H1 (cell line): ENCODE results near the gene STAT3. TPM values are rescaled to one million over a fixed set of nuclear protein-coding genes. Genes with fewer than 3 reads are reported as not detected.

Experiments
- CBX5 ChIP-seq: fragments of 300-800, 300-1000 bp; sonication (generic); IDR thresholded peaks from 2 replicates; pipeline ENCODE4 v1.7.1; 2016; ENCODE audit warnings: antibody characterized with exemption, low read length, low read depth
- KDM1A ChIP-seq: fragments of 200-600, 300-600 bp; sonication (generic); IDR thresholded peaks from 2 replicates; pipeline ENCODE4 v1.7.1; 2016; ENCODE audit warnings: mild to moderate bottlenecking, low read length, borderline replicate concordance
- SAP30 ChIP-seq: fragments of 300-600 bp; sonication (generic); IDR thresholded peaks from 2 replicates; pipeline ENCODE4 v1.7.1; 2012; ENCODE audit warnings: low read length, moderate library complexity, mild to moderate bottlenecking, inconsistent platforms; ENCODE audit not compliant: insufficient read depth, insufficient replicate concordance
- SUZ12 ChIP-seq: fragments of 200-600 bp; sonication (generic); IDR thresholded peaks from 2 replicates; pipeline ENCODE4 v1.6.1; 2012; ENCODE audit warnings: mild to moderate bottlenecking, inconsistent platforms, low read length, moderate library complexity, mixed read lengths
- TAF1 ChIP-seq: IDR thresholded peaks from 2 replicates; pipeline ENCODE4 v1.6.1; 2011; ENCODE audit warnings: mild to moderate bottlenecking, low read depth, low read length
- TBP ChIP-seq: IDR thresholded peaks from 2 replicates; pipeline ENCODE4 v1.6.1; 2011; ENCODE audit warnings: low read depth, low read length, improper control_type of control experiment
- ZNF274 ChIP-seq: IDR thresholded peaks from 2 replicates; pipeline ENCODE4 v1.7.0; 2012; ENCODE audit warnings: low read length, borderline replicate concordance; ENCODE audit errors: extremely low read depth
- polyA plus RNA-seq, 7 experiments: library from polyadenylated mRNA; depleted of rRNA in 3 of 7; stranded (reverse) in 5 of 7; unstranded in 2 of 7; fragments of >200 nt in 5 of 7; fragments of 200-250 nt in 2 of 7; gene quantifications; 1 replicate in 5 of 7; 2 replicates in 1 of 7; 4 replicates in 1 of 7; pipeline versions ENCODE4 v1.2.1 to v1.2.3, GENCODE V29; 2011 to 2013; ENCODE audit warnings: missing spikeins in 2 of 7, mixed read lengths in 2 of 7
- total RNA-seq: library from RNA; stranded (reverse); fragmentation: NEBNext Ultra II Directional; extraction: Animal tissue kit (Norgen Biotek cat#: 25700); gene quantifications from 2 replicates; pipeline ENCODE4 v1.2.1, GENCODE V29; 2021
- TF ChIP-seq, protein P1 (sequence below), 3 experiments: IDR thresholded peaks; 1 replicate in 2 of 3; 2 replicates in 1 of 3; pipeline versions ENCODE4 v1.5.1 to v1.6.1; 2011; ENCODE audit warnings: low read length in 3 of 3, mild to moderate bottlenecking in 3 of 3, inconsistent platforms in 2 of 3, low read depth in 1 of 3, moderate library complexity in 1 of 3; ENCODE audit not compliant: insufficient read depth in 1 of 3; ENCODE audit errors: control extremely low read depth in 1 of 3

Gene STAT3
- total and polyA plus RNA-seq, 2 of the 8 experiments (the other 6 are each of a cell fraction or from before 2014, with no cell fraction given): 38.4 to 94.1 TPM

DNA sequence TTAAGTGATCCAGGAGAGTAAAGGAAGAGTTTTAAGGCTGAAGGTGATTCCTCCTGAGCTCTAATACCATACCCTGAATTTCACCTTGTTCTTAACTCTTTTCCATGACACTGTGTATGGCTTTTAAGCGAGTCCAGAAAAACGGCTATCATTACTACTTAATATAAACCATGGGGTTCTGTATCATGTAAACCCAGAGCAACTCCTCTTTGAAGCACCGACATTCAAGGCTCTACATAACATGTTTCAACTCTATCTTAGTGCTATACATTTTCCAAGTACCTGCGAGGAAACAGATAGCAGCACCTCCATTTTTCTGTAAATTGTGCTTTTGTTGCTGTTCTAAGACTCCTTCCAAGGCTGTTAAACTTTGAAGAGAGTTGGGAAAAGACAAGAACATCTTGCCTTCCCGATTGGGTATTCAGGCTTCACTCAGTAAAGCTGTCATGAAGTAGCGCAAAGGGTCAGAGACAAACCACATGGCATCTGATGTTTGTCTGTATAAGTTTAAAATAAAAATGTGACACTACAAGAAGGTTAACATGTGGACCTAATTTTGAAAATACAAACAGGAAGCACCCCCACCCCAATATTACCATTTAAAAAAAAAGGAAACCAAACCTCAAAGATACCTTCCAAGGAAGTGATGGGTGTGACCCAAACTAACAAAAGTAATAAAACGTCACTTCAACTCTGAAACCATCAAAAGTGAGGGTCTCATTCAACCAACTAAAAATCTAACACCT, 115.9 kb downstream of the STAT3 start (continued):
- TF ChIP-seq TAF1 (no peak), SAP30 (no peak), CBX5 (no peak), SUZ12 (no peak), KDM1A (no peak), ZNF274 (no peak), TBP (no peak)
- TF ChIP-seq, protein P1, sequence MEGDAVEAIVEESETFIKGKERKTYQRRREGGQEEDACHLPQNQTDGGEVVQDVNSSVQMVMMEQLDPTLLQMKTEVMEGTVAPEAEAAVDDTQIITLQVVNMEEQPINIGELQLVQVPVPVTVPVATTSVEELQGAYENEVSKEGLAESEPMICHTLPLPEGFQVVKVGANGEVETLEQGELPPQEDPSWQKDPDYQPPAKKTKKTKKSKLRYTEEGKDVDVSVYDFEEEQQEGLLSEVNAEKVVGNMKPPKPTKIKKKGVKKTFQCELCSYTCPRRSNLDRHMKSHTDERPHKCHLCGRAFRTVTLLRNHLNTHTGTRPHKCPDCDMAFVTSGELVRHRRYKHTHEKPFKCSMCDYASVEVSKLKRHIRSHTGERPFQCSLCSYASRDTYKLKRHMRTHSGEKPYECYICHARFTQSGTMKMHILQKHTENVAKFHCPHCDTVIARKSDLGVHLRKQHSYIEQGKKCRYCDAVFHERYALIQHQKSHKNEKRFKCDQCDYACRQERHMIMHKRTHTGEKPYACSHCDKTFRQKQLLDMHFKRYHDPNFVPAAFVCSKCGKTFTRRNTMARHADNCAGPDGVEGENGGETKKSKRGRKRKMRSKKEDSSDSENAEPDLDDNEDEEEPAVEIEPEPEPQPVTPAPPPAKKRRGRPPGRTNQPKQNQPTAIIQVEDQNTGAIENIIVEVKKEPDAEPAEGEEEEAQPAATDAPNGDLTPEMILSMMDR (IDR thresholded peaks at IDR 0.05; ENCODE audit: control extremely low read depth in 1 of 3, insufficient read depth in 1 of 3, low read depth in 1 of 3, low read length in 3 of 3): no peak
